Kidney capillary endothelial cell (primary cell): ENCODE measurements around the gene SYF2.
A peak's percentile ranks its signal among the peaks of the same experiment; 100 is the strongest.
"Not testable (repeated sequence)": the region's sequence is repeated elsewhere in the genome, so short reads cannot be mapped to it uniquely, and the experiment has no call there.

ENCODE experiments used
- DNase-seq: peaks from one replicate; pipeline ENCODE4 v3.0.0-alpha.2; 2018; ENCODE audit warnings: low spot score

The SYF2 gene

GRCh38 chr1:25232027-25232865, at the start of gene SYF2:
SYF2 (minus strand) TSS chr1:25232502; CDS start chr1:25232467, 35 bp downstream.
- peak; percentile 90 for DNase-seq

- DNase-seq, result not testable (repeated sequence)
These were observed 47.4 kb upstream of the SYF2 start for GRCh38 chr1:25279693-25280111.

GRCh38 chr1:25278790-25279189, 46.5 kb upstream of the SYF2 start:
- not testable (repeated sequence) for DNase-seq

- DNase-seq, result not testable (repeated sequence)
These were observed 46.1 kb upstream of the SYF2 start for GRCh38 chr1:25278358-25278757.

GRCh38 chr1:25277295-25277694, 45.0 kb upstream of the SYF2 start:
- not testable (repeated sequence) for DNase-seq

GRCh38 chr1:25275648-25276047, 43.3 kb upstream of the SYF2 start:
- not testable (repeated sequence) for DNase-seq

GRCh38 chr1:25272238-25272637, 39.9 kb upstream of the SYF2 start, which contains the start of gene RHD:
RHD (plus strand) TSS chr1:25272509; CDS start chr1:25272548, 39 bp downstream.
- DNase-seq, result not testable (repeated sequence)

- DNase-seq, result not testable (repeated sequence)
These were observed 36.0 kb upstream of the SYF2 start for GRCh38 chr1:25268143-25268760.

- DNase-seq, result not testable (repeated sequence)
These were observed 35.2 kb upstream of the SYF2 start for GRCh38 chr1:25267288-25268142.

GRCh38 chr1:25266554-25267287, 34.4 kb upstream of the SYF2 start:
- DNase-seq, result not testable (repeated sequence)

- DNase-seq, result not testable (repeated sequence)
These were observed 28.0 kb upstream of the SYF2 start for GRCh38 chr1:25260336-25260735.

GRCh38 chr1:25259813-25260212, 27.5 kb upstream of the SYF2 start:
- peak; percentile 71 for DNase-seq

GRCh38 chr1:25257196-25257595, 24.9 kb upstream of the SYF2 start:
- no peak for DNase-seq

- no peak for DNase-seq
These were observed 24.3 kb upstream of the SYF2 start for GRCh38 chr1:25256578-25256965.

GRCh38 chr1:25255706-25256577, 23.6 kb upstream of the SYF2 start:
- DNase-seq, result no peak

GRCh38 chr1:25253911-25254310, 21.6 kb upstream of the SYF2 start:
- DNase-seq, result no peak

- no peak for DNase-seq
These were observed 15.8 kb upstream of the SYF2 start for GRCh38 chr1:25247829-25248754.

GRCh38 chr1:25247024-25247828, 14.9 kb upstream of the SYF2 start, which contains the start of gene RSRP1:
RSRP1 (minus strand) TSS chr1:25247454; CDS start chr1:25246963, 491 bp downstream.
- DNase-seq, result peak; percentile 100
